GM19023 (cell line): Measurements from ENCODE around the gene P3H3.

Source experiments
- ATAC-seq: cut with Tn5 transposase; IDR thresholded peaks from one replicate; pipeline ENCODE4 v1.9.1; 2021; ENCODE audit warnings: mild to moderate bottlenecking, moderate library complexity; ENCODE audit not compliant: unreplicated experiment

P3H3 gene

GRCh38 chr12:6842075-6842474 is 13.9 kb downstream of the P3H3 start:
- ATAC-seq: no peak

GRCh38 chr12:6843118-6843902 is 15.1 kb downstream of the P3H3 start:
- no peak for ATAC-seq

DNA sequence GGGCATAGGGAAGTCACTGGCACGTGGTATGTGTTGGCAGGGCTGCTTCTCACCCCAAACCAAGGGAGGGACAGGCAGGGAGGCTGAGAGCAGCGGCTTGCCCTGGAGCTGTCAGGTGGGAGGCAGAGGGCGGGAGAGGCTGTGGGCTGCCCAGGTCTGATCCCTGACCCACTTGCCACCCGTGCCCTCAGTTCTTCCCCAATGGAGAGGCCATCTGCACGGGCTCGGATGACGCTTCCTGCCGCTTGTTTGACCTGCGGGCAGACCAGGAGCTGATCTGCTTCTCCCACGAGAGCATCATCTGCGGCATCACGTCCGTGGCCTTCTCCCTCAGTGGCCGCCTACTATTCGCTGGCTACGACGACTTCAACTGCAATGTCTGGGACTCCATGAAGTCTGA is 17.2 kb downstream of the P3H3 start:
- ATAC-seq: no peak

DNA sequence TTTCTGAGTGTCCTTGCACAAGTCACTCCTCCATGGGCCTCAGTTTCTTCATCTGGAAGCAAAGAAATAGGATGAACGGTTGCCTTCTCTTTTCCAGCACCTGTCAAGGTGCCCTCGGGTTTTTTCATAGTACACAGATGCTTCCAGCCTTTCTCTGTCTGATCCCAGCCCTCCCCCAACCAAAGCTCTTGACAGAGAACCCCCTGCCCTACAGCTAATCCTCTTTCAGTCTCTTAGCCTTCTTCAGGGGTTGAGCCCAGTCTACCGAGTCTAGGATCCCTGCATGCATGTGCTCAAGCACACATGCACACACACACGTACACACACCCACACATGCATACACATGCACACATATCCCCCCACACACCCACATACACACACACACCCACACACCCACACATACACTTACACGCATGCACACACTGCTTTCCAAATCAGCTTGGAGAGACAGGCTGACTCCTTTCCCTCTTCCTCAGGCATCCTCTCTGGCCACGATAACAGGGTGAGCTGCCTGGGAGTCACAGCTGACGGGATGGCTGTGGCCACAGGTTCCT is 18.2 kb downstream of the P3H3 start:
- ATAC-seq: no peak

DNA sequence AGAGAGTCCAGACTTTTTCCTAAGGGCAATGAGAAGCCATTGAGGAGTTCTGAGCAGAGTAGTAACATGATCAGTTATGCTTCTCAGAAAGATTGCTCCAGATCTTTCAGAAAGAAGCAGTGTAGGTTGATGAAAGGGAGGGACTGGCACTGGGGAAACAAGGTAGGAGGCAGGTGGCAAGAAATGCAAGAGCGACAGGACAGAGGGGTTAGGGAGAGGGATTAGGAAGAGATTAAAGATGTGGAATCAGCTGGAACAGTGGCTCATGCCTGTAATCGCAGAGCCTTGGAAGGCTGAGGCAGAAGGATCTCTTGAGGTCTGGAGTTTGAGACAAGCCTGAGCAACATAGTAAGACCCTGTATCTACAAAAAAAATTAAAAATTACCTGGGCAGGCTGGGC is 19.5 kb downstream of the P3H3 start:
- no peak for ATAC-seq

- ATAC-seq: no peak
Measured at GRCh38 chr12:6849427-6849826, 21.2 kb downstream of the P3H3 start.

DNA sequence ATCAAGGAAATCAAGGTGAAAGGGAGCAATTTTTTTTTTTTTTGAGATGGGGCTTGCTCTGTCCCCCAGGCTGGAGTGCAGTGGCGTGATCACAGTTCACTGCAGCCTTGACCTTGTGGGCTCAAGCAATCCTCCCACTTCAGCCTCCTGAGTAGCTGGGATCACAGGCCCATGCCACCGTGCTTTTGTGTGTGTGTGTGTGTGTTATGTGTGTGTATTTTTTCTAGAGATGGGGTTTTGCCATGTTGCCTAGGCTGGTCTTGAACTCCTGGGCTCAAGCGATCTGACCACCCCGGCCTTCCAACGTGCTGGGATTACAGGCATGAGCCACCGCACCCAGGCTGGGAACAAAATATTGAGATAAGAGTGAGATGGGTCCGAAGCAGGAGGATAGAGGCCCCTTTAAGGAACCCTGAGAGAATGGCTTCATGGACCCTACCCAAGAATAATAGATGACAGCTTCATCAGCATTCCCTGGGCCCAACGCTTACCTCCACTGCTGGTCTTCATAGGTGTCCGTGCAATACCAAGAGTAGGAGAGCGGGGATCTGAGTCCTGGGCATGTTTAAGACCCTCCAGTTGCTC is 21.9 kb downstream of the P3H3 start:
- no peak for ATAC-seq

DNA sequence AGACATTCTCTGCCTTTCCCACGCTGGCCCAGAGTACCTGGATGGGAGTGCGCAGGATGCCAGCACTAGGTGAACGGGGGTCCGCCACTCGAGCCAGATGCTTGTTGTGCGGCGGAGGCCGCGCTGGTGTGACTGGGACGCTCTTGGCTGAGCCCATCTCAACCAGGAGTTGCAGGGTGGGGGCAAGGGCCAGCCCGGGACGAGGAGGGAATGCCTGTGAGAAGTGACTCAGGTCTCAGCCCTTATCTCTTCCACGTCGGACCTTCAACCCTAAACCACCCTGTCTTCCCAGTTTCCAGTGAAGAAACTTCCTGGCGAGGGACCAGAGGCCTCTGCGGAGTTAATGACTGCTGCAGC is 22.6 kb downstream of the P3H3 start:
- no peak for ATAC-seq

DNA sequence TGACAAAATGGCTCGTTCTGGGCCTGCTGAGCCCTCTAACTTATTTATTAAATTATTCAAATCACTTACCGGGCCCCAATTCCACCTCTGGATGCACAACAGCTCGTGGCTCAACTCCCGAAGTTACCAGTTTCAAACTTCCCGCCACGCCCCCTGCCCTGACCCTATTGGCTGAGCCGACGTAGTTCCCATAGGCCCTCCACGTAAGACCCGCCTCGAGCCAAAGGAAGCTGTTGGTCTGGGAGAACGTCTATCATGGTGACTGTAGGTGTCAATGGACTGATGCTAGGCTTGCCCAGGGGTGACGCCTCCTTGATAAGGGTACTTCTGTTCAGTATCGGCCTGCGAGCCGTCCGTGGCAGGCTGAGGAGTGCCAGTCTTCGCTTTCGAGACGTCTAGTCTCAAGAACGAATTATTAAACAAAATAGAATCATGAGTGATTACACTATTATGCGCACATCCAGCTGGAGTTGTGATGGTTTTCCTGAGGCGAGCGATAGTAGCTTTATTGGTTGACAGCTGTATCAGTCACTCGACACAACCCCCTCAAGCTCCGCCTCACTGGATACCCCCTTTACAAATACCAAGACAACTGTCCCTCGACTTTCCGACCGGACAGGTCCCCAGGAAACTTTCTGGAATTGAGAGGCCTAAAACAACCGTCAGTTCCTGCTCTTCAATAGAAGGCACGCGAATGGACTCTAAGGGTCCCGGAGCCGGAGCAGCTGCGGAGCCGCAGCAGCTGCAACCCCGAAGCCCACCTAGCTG is 23.1 kb downstream of the P3H3 start, which contains the start of gene CDCA3:
Gene CDCA3 (minus strand): TSS at position 134 of the 768 bp plus-strand sequence. CDS start 334 bp downstream, outside the sequence.
- ATAC-seq: peak; percentile 45

GRCh38 chr12:6851921-6852650 is 23.9 kb downstream of the P3H3 start, which contains the start of gene USP5:
USP5 (plus strand) TSS chr12:6852150; CDS start chr12:6852180, 30 bp downstream.
- ATAC-seq: peak; percentile 76

GRCh38 chr12:6852651-6853354 is 24.6 kb downstream of the P3H3 start:
- no peak for ATAC-seq

DNA sequence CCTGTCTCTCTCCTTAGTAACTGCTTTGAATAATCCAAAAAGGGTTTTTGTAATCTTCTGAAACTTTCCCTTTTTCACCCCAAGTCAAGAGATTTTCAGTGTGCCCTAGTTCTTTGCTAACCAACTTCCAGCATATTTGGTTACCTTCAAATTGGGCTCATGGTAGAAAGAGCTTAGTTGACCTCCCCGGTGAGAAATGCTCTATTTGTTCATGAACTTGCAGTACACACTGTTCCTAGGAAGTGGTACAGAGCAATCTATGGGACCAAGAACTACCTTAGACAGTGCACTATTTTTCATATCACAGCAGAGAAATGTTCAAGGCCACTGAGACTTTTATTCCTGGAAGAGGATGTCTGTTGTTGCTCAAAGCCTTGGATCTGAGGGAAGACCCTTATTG is 25.4 kb downstream of the P3H3 start:
- ATAC-seq: no peak

- no peak for ATAC-seq
Measured at GRCh38 chr12:6854036-6854435, 25.8 kb downstream of the P3H3 start.

- ATAC-seq: no peak
Measured at GRCh38 chr12:6855322-6855721, 27.1 kb downstream of the P3H3 start.

DNA sequence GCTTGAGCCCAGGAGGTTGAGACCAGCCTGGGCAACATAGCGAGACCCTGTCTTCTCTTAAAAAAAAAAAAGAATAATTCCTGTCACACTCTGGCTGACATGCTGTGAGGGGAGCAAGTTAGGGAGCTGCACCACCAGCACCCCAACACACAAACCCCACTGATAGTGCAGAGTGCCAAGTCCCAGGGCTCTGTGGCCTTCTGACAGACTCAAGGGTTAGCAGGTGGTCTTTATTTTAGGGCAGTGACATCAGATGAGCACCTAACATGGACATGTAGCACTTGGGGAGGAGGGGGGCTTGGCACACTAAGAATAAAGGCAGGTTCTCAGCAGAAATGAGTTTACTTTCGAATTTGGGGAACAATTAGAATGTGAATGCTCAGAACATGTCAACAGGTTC is 30.6 kb downstream of the P3H3 start:
- no peak for ATAC-seq

GRCh38 chr12:6860116-6860515 is 31.9 kb downstream of the P3H3 start:
- ATAC-seq: no peak

- ATAC-seq: no peak
Measured at GRCh38 chr12:6860942-6861341, 32.7 kb downstream of the P3H3 start.

GRCh38 chr12:6861391-6861790 is 33.2 kb downstream of the P3H3 start:
- ATAC-seq: no peak

DNA sequence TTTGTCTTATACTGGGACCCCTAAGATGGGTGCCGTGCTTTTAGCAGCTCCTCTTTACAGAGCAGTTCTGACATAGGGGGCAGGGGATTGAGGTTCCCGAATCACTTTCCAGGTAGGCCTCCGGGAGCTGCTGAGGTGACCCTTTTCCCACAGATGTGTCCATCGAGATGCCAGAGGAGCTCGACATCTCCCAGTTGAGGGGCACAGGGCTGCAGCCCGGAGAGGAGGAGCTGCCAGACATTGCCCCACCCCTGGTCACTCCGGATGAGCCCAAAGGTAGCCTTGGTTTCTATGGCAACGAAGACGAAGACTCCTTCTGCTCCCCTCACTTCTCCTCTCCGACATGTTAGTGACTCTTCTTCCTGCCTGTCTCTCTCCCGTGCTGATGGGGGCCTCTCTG is 34.8 kb downstream of the P3H3 start:
- ATAC-seq: no peak
